GM12873 (cell line): ENCODE results near the gene RPS15A.

Experiments used
- TF ChIP-seq, protein P1 (sequence below): IDR thresholded peaks from 2 replicates; pipeline ENCODE4 v1.5.1; 2012; ENCODE audit warnings: low read depth, mild to moderate bottlenecking, moderate library complexity, low read length, control low read depth; ENCODE audit not compliant: insufficient read depth; ENCODE audit errors: missing control alignments

The RPS15A gene

GRCh38 chr16:18829251-18829650 lies 39.1 kb upstream of the RPS15A start:
- TF ChIP-seq, protein P1, sequence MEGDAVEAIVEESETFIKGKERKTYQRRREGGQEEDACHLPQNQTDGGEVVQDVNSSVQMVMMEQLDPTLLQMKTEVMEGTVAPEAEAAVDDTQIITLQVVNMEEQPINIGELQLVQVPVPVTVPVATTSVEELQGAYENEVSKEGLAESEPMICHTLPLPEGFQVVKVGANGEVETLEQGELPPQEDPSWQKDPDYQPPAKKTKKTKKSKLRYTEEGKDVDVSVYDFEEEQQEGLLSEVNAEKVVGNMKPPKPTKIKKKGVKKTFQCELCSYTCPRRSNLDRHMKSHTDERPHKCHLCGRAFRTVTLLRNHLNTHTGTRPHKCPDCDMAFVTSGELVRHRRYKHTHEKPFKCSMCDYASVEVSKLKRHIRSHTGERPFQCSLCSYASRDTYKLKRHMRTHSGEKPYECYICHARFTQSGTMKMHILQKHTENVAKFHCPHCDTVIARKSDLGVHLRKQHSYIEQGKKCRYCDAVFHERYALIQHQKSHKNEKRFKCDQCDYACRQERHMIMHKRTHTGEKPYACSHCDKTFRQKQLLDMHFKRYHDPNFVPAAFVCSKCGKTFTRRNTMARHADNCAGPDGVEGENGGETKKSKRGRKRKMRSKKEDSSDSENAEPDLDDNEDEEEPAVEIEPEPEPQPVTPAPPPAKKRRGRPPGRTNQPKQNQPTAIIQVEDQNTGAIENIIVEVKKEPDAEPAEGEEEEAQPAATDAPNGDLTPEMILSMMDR, result no peak

- TF ChIP-seq, protein P1, result no peak
Observed at GRCh38 chr16:18827890-18828289, 37.8 kb upstream of the RPS15A start.

DNA sequence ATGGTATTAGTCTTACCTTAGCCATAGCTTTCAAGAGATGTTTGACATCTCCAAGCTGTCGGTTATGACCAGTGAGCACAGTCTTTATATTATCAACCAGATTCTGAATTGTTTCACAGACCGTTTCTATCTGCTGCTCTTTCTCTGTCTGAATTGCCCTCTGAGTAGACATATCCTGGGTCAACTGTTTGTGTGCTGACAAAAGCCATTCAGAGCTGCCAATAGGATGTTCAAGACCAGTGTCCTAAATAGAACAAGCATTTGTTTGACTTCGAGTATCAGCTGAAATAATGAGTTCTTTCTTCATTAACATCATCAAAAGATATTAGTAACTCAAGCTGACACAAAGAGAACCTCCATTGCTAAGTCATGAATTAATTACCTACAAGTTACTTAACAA lies 26.2 kb upstream of the RPS15A start:
- TF ChIP-seq, protein P1, result no peak

GRCh38 chr16:18811925-18812324 lies 21.8 kb upstream of the RPS15A start:
- TF ChIP-seq, protein P1, result no peak

GRCh38 chr16:18809165-18809564 lies 19.0 kb upstream of the RPS15A start:
- TF ChIP-seq, protein P1, result no peak

- TF ChIP-seq, protein P1, result no peak
Observed at GRCh38 chr16:18805257-18805773, 15.2 kb upstream of the RPS15A start.

GRCh38 chr16:18804540-18804939 lies 14.4 kb upstream of the RPS15A start:
- TF ChIP-seq, protein P1, result no peak
